ENCODE data around the gene CORO2A.
"Not testable (repeated sequence)": the region's sequence is repeated elsewhere in the genome, so short reads cannot be mapped to it uniquely, and the experiment has no call there.

CORO2A gene

GRCh38 chr9:98178874-98179850, 13.3 kb downstream of the CORO2A start:
- FAIRE-seq = no peak
- no peak for DNase-seq (ENCODE audit: insufficient read length, low spot score)
- TF ChIP-seq TAF1 (IDR thresholded peaks at IDR 0.05; ENCODE audit: low read depth, low read length) = no peak
- no peak for TF ChIP-seq POU2F2 (IDR thresholded peaks at IDR 0.05; ENCODE audit: low read depth, low read length)

- FAIRE-seq (no peak), DNase-seq (ENCODE audit: insufficient read length, low spot score) (no peak)
Measured at GRCh38 chr9:98176391-98177259, 15.8 kb downstream of the CORO2A start.

GRCh38 chr9:98175762-98176161, 16.7 kb downstream of the CORO2A start:
- TF ChIP-seq TAF1 (IDR thresholded peaks at IDR 0.05; ENCODE audit: low read depth, low read length) (no peak), PAX5 (IDR thresholded peaks at IDR 0.05; ENCODE audit: insufficient read depth, low read length, severe bottlenecking) (no peak), POU2F2 (IDR thresholded peaks at IDR 0.05; ENCODE audit: low read depth, low read length) (no peak), POLR2AphosphoS5 (IDR thresholded peaks at IDR 0.05; ENCODE audit: low read depth, low read length) (no peak), SPI1 (IDR thresholded peaks at IDR 0.05; ENCODE audit: low read depth, low read length) (no peak), POLR2A (IDR thresholded peaks at IDR 0.05; ENCODE audit: low read depth, low read length) (no peak)
- DNase-seq (ENCODE audit: insufficient read length, low spot score) = no peak
- FAIRE-seq = no peak

More at GRCh38 chr9:98176391-98177259, 15.8 kb downstream of the CORO2A start:
- no peak for TF ChIP-seq POLR2A (IDR thresholded peaks at IDR 0.05; ENCODE audit: low read depth, low read length)
- TF ChIP-seq SPI1 (IDR thresholded peaks at IDR 0.05; ENCODE audit: low read depth, low read length) = 0 out of 2 replicates have a peak, but pooled peaks have one; percentile 5

GRCh38 chr9:98175028-98175569, 17.3 kb downstream of the CORO2A start:
- DNase-seq (ENCODE audit: insufficient read length, low spot score) (no peak), FAIRE-seq (no peak)
- TF ChIP-seq POU2F2 (IDR thresholded peaks at IDR 0.05; ENCODE audit: low read depth, low read length) = no peak
- no peak for TF ChIP-seq TAF1 (IDR thresholded peaks at IDR 0.05; ENCODE audit: low read depth, low read length)
- no peak for TF ChIP-seq PAX5 (IDR thresholded peaks at IDR 0.05; ENCODE audit: insufficient read depth, low read length, severe bottlenecking)
- no peak for TF ChIP-seq POLR2AphosphoS5 (IDR thresholded peaks at IDR 0.05; ENCODE audit: low read depth, low read length)
- TF ChIP-seq POLR2A (IDR thresholded peaks at IDR 0.05; ENCODE audit: low read depth, low read length) = no peak
- TF ChIP-seq SPI1 (IDR thresholded peaks at IDR 0.05; ENCODE audit: low read depth, low read length) = no peak

GRCh38 chr9:98174502-98174918, 17.9 kb downstream of the CORO2A start:
- DNase-seq (ENCODE audit: insufficient read length, low spot score); FAIRE-seq: not testable (repeated sequence)

GRCh38 chr9:98173181-98173580, 19.3 kb downstream of the CORO2A start:
- FAIRE-seq (no peak), DNase-seq (ENCODE audit: insufficient read length, low spot score) (no peak)
- TF ChIP-seq PAX5 (IDR thresholded peaks at IDR 0.05; ENCODE audit: insufficient read depth, low read length, severe bottlenecking) = no peak
- no peak for TF ChIP-seq POLR2A (IDR thresholded peaks at IDR 0.05; ENCODE audit: low read depth, low read length)
- TF ChIP-seq POLR2AphosphoS5 (IDR thresholded peaks at IDR 0.05; ENCODE audit: low read depth, low read length) = no peak
- TF ChIP-seq POU2F2 (IDR thresholded peaks at IDR 0.05; ENCODE audit: low read depth, low read length) = no peak
- TF ChIP-seq SPI1 (IDR thresholded peaks at IDR 0.05; ENCODE audit: low read depth, low read length) = no peak
- no peak for TF ChIP-seq TAF1 (IDR thresholded peaks at IDR 0.05; ENCODE audit: low read depth, low read length)

- FAIRE-seq (no peak), DNase-seq (ENCODE audit: insufficient read length, low spot score) (no peak)
- no peak for TF ChIP-seq POLR2AphosphoS5 (IDR thresholded peaks at IDR 0.05; ENCODE audit: low read depth, low read length)
- no peak for TF ChIP-seq POLR2A (IDR thresholded peaks at IDR 0.05; ENCODE audit: low read depth, low read length)
- TF ChIP-seq TAF1 (IDR thresholded peaks at IDR 0.05; ENCODE audit: low read depth, low read length) = no peak
- TF ChIP-seq POU2F2 (IDR thresholded peaks at IDR 0.05; ENCODE audit: low read depth, low read length) = no peak
- TF ChIP-seq SPI1 (IDR thresholded peaks at IDR 0.05; ENCODE audit: low read depth, low read length) = no peak
- TF ChIP-seq PAX5 (IDR thresholded peaks at IDR 0.05; ENCODE audit: insufficient read depth, low read length, severe bottlenecking) = no peak
Measured at GRCh38 chr9:98172604-98173003, 19.8 kb downstream of the CORO2A start.

- DNase-seq (ENCODE audit: insufficient read length, low spot score) (no peak), FAIRE-seq (no peak)
- TF ChIP-seq POLR2AphosphoS5 (IDR thresholded peaks at IDR 0.05; ENCODE audit: low read depth, low read length) = no peak
Measured at GRCh38 chr9:98171176-98171925, 21.1 kb downstream of the CORO2A start.

GRCh38 chr9:98168941-98169488, 23.4 kb downstream of the CORO2A start:
- peak; percentile 92 for DNase-seq (ENCODE audit: insufficient read length, low spot score)
- FAIRE-seq = peak; percentile 94
- no peak for TF ChIP-seq TAF1 (IDR thresholded peaks at IDR 0.05; ENCODE audit: low read depth, low read length)
- no peak for TF ChIP-seq SPI1 (IDR thresholded peaks at IDR 0.05; ENCODE audit: low read depth, low read length)
- peak; percentile 55; the same call in 1 of the 2 replicates for TF ChIP-seq POLR2A (IDR thresholded peaks at IDR 0.05; ENCODE audit: low read depth, low read length)
- peak; percentile 62; the same call in 1 of the 2 replicates for TF ChIP-seq POU2F2 (IDR thresholded peaks at IDR 0.05; ENCODE audit: low read depth, low read length)
- no peak for TF ChIP-seq POLR2AphosphoS5 (IDR thresholded peaks at IDR 0.05; ENCODE audit: low read depth, low read length)
- TF ChIP-seq PAX5 (IDR thresholded peaks at IDR 0.05; ENCODE audit: insufficient read depth, low read length, severe bottlenecking) = no peak
